ENCODE results near the gene PGBD2. TPM values are rescaled to one million over a fixed set of nuclear protein-coding genes. Genes with fewer than 3 reads are reported as not detected.
"Not testable (repeated sequence)": the region's sequence is repeated elsewhere in the genome, so short reads cannot be mapped to it uniquely, and the experiment has no call there.

Gene PGBD2
- total RNA-seq, 1 donor from 2014 or later: 7.9 TPM

- peak; percentile 44 for TF ChIP-seq CTCF (IDR thresholded peaks at IDR 0.05; ENCODE audit: unreplicated experiment)
- H3K4me1 Mint-ChIP-seq (ENCODE audit: unreplicated experiment): peaks cover 14% of the 10 kb centered on the region
- no peaks in the 10 kb centered on the region for H3K9me3 Mint-ChIP-seq (ENCODE audit: unreplicated experiment)
- H3K4me3 Mint-ChIP-seq (ENCODE audit: unreplicated experiment): no peak overlapping the region
- DNase-seq (ENCODE audit: low spot score): no peak
- no peak overlapping the region for H3K27ac Mint-ChIP-seq (ENCODE audit: unreplicated experiment)
- H3K27me3 Mint-ChIP-seq (ENCODE audit: unreplicated experiment): peaks cover 1% of the 10 kb centered on the region
- H3K36me3 Mint-ChIP-seq (ENCODE audit: low read depth, unreplicated experiment): peaks cover 3% of the 10 kb centered on the region
These were observed 18.9 kb downstream of the PGBD2 start for GRCh38 chr1:248924696-248925532.

- not testable (repeated sequence) for H3K4me3 Mint-ChIP-seq (ENCODE audit: unreplicated experiment); H3K27me3 Mint-ChIP-seq (ENCODE audit: unreplicated experiment); H3K27ac Mint-ChIP-seq (ENCODE audit: unreplicated experiment); H3K9me3 Mint-ChIP-seq (ENCODE audit: unreplicated experiment); DNase-seq (ENCODE audit: low spot score); H3K36me3 Mint-ChIP-seq (ENCODE audit: low read depth, unreplicated experiment)
- peaks cover 14% of the 10 kb centered on the region for H3K4me1 Mint-ChIP-seq (ENCODE audit: unreplicated experiment)
These were observed 19.8 kb downstream of the PGBD2 start for GRCh38 chr1:248925859-248926258.

- peaks cover 14% of the 10 kb centered on the region for H3K4me1 Mint-ChIP-seq (ENCODE audit: unreplicated experiment)
- H3K9me3 Mint-ChIP-seq (ENCODE audit: unreplicated experiment): no peaks in the 10 kb centered on the region
- no peak overlapping the region for H3K27ac Mint-ChIP-seq (ENCODE audit: unreplicated experiment)
- no peak for TF ChIP-seq CTCF (IDR thresholded peaks at IDR 0.05; ENCODE audit: unreplicated experiment)
- H3K27me3 Mint-ChIP-seq (ENCODE audit: unreplicated experiment): peaks cover 1% of the 10 kb centered on the region
- H3K4me3 Mint-ChIP-seq (ENCODE audit: unreplicated experiment): no peak overlapping the region
- no peak for DNase-seq (ENCODE audit: low spot score)
- no peaks in the 10 kb centered on the region for H3K36me3 Mint-ChIP-seq (ENCODE audit: low read depth, unreplicated experiment)
These were observed 20.6 kb downstream of the PGBD2 start for GRCh38 chr1:248926401-248927182.

GRCh38 chr1:248927283-248927682 is 21.2 kb downstream of the PGBD2 start:
- DNase-seq (ENCODE audit: low spot score); H3K36me3 Mint-ChIP-seq (ENCODE audit: low read depth, unreplicated experiment); H3K4me3 Mint-ChIP-seq (ENCODE audit: unreplicated experiment); H3K27me3 Mint-ChIP-seq (ENCODE audit: unreplicated experiment); H3K27ac Mint-ChIP-seq (ENCODE audit: unreplicated experiment); H3K9me3 Mint-ChIP-seq (ENCODE audit: unreplicated experiment): not testable (repeated sequence)
- H3K4me1 Mint-ChIP-seq (ENCODE audit: unreplicated experiment): peaks cover 14% of the 10 kb centered on the region

- not testable (repeated sequence) for DNase-seq (ENCODE audit: low spot score); H3K4me3 Mint-ChIP-seq (ENCODE audit: unreplicated experiment); H3K27ac Mint-ChIP-seq (ENCODE audit: unreplicated experiment); H3K27me3 Mint-ChIP-seq (ENCODE audit: unreplicated experiment); H3K36me3 Mint-ChIP-seq (ENCODE audit: low read depth, unreplicated experiment); H3K9me3 Mint-ChIP-seq (ENCODE audit: unreplicated experiment)
- peaks cover 14% of the 10 kb centered on the region for H3K4me1 Mint-ChIP-seq (ENCODE audit: unreplicated experiment)
These were observed 22.1 kb downstream of the PGBD2 start for GRCh38 chr1:248928122-248928521.

- H3K36me3 Mint-ChIP-seq (ENCODE audit: low read depth, unreplicated experiment); H3K27me3 Mint-ChIP-seq (ENCODE audit: unreplicated experiment); H3K27ac Mint-ChIP-seq (ENCODE audit: unreplicated experiment); H3K9me3 Mint-ChIP-seq (ENCODE audit: unreplicated experiment); H3K4me3 Mint-ChIP-seq (ENCODE audit: unreplicated experiment); DNase-seq (ENCODE audit: low spot score): not testable (repeated sequence)
- H3K4me1 Mint-ChIP-seq (ENCODE audit: unreplicated experiment): peaks cover 14% of the 10 kb centered on the region
These were observed 24.0 kb downstream of the PGBD2 start for GRCh38 chr1:248930037-248930436.

- H3K36me3 Mint-ChIP-seq (ENCODE audit: low read depth, unreplicated experiment); H3K27me3 Mint-ChIP-seq (ENCODE audit: unreplicated experiment); H3K27ac Mint-ChIP-seq (ENCODE audit: unreplicated experiment); H3K9me3 Mint-ChIP-seq (ENCODE audit: unreplicated experiment); H3K4me1 Mint-ChIP-seq (ENCODE audit: unreplicated experiment); DNase-seq (ENCODE audit: low spot score); H3K4me3 Mint-ChIP-seq (ENCODE audit: unreplicated experiment): not testable (repeated sequence)
These were observed 32.3 kb downstream of the PGBD2 start for GRCh38 chr1:248938173-248938809.

GRCh38 chr1:248944134-248944999 is 38.3 kb downstream of the PGBD2 start:
- not testable (repeated sequence) for DNase-seq (ENCODE audit: low spot score); H3K27me3 Mint-ChIP-seq (ENCODE audit: unreplicated experiment); H3K36me3 Mint-ChIP-seq (ENCODE audit: low read depth, unreplicated experiment); H3K4me3 Mint-ChIP-seq (ENCODE audit: unreplicated experiment); H3K27ac Mint-ChIP-seq (ENCODE audit: unreplicated experiment); H3K9me3 Mint-ChIP-seq (ENCODE audit: unreplicated experiment); H3K4me1 Mint-ChIP-seq (ENCODE audit: unreplicated experiment)

- not testable (repeated sequence) for H3K4me1 Mint-ChIP-seq (ENCODE audit: unreplicated experiment); H3K9me3 Mint-ChIP-seq (ENCODE audit: unreplicated experiment); H3K4me3 Mint-ChIP-seq (ENCODE audit: unreplicated experiment); H3K27ac Mint-ChIP-seq (ENCODE audit: unreplicated experiment); DNase-seq (ENCODE audit: low spot score); H3K36me3 Mint-ChIP-seq (ENCODE audit: low read depth, unreplicated experiment); H3K27me3 Mint-ChIP-seq (ENCODE audit: unreplicated experiment)
These were observed 39.0 kb downstream of the PGBD2 start for GRCh38 chr1:248945000-248945423.
